Heart left ventricle (tissue), 16 donors: ENCODE data around the gene WWOX. TPM values are rescaled to one million over a fixed set of nuclear protein-coding genes. Genes with fewer than 3 reads are reported as not detected.

Source experiments
- ATAC-seq, 4 donors: fragments of 200-7000 bp; cut with Tn5 transposase; one replicate each; pipeline ENCODE4 v1.9.1; 2020 to 2022; ENCODE audit warnings: moderate library complexity in 4 of 4, mild to moderate bottlenecking in 3 of 4, moderate number of reproducible peaks in 1 of 4
- DNase-seq, 5 donors: peaks; one replicate each; pipeline ENCODE4 v3.0.0-alpha.2; 2020
- H3K27ac ChIP-seq, 12 donors: fragments of 200-600 bp; sonication (generic) in 4 of 12; one replicate each; pipeline versions ENCODE4 v1.5.0 to v1.8.0; 2016 to 2022; ENCODE audit warnings: mild to moderate bottlenecking in 2 of 12
- H3K27me3 ChIP-seq, 9 donors: fragments of 200-600 bp; sonication (generic) in 2 of 9; one replicate each; pipeline versions ENCODE4 v1.5.1 to v1.8.0; 2016 to 2022; ENCODE audit warnings: mild to moderate bottlenecking in 3 of 9
- H3K36me3 ChIP-seq, 9 donors: fragments of 200-600 bp; sonication (generic) in 2 of 9; one replicate each; pipeline versions ENCODE4 v1.5.0 to v1.8.0; 2018 to 2022; ENCODE audit warnings: mild to moderate bottlenecking in 2 of 9
- H3K4me1 ChIP-seq, 12 donors: fragments of 200-600 bp; sonication (generic) in 4 of 12; one replicate each; pipeline versions ENCODE4 v1.5.0 to v1.8.0; 2016 to 2022; ENCODE audit warnings: mild to moderate bottlenecking in 3 of 12
- H3K4me3 ChIP-seq, 12 donors: fragments of 200-600 bp; sonication (generic) in 4 of 12; one replicate each; pipeline versions ENCODE4 v1.5.0 to v1.8.0; 2017 to 2022; ENCODE audit warnings: mild to moderate bottlenecking in 9 of 12, moderate library complexity in 4 of 12
- H3K9me3 ChIP-seq, 12 donors: fragments of 200-600 bp; sonication (generic) in 4 of 12; one replicate each; pipeline versions ENCODE4 v1.5.0 to v1.8.0; 2016 to 2022; ENCODE audit warnings: mild to moderate bottlenecking in 1 of 12
- CTCF ChIP-seq, 12 donors: fragments of 200-600 bp; sonication (generic) in 4 of 12; IDR thresholded peaks; one replicate each; pipeline versions ENCODE4 v1.5.0 to v1.8.0; 2018 to 2022; ENCODE audit warnings: antibody characterized with exemption in 12 of 12, mild to moderate bottlenecking in 5 of 12
- POLR2A ChIP-seq, 2 donors: fragments of 450-650 bp; IDR thresholded peaks; one replicate each; pipeline ENCODE4 v1.6.1; 2017; ENCODE audit warnings: antibody characterized with exemption in 2 of 2, mild to moderate bottlenecking in 2 of 2, moderate library complexity in 2 of 2
- WGBS, 4 donors: extraction: QIAGEN DNeasy Blood & Tissue Kit in 2 of 4; methylation state at CpG; one replicate each; pipeline versions ENCODE4 v1.1.5 to v1.1.7; 2013 to 2018; 5-methylcytosine and 5-hydroxymethylcytosine counted together
- intact Hi-C, 10 donors: fragments of 100-400 bp; cut with DNase I; formaldehyde crosslinking; loops; one replicate each; pipeline versions ENCODE4 v1.11.1 to v1.14.2; 2022
- polyA plus RNA-seq, 2 donors: library from polyadenylated mRNA; stranded (reverse); fragments of 200-250 nt; gene quantifications; one replicate each; pipeline ENCODE4 v1.2.3, GENCODE V29; 2013
- total RNA-seq, 9 donors: library from RNA; depleted of rRNA in 2 of 9; stranded (reverse); fragments of >200 nt in 2 of 9; fragmentation: NEBNext Ultra II Directional in 3 of 9; extraction: Animal tissue kit (Norgen Biotek cat#: 25700) in 3 of 9; gene quantifications; one replicate each; pipeline versions ENCODE4 v1.1.0 to v1.2.4, GENCODE V29; 2016 to 2023
- donor health status: ischemic (EF 13 %, LVEDD 7.1; RV severe dilation, severe dysfunction).
- donor health status: healthy with polysubstance abuse.
- donor health status: DM: no; HTN: yes; CAD: no.
- donor health status: DM: no; HTN: no; CAD: no.
- donor health status: ischemic (EF 25% LVEDD 6.9; RV normal size, moderate dysfunction).
- donor health status: ischemic (EF 25% LVEDD 5.7; RV mildly dilated, moderate dysfunction).
- donor health status: healthy.
- donor health status: DM: yes; HTN: yes; CAD: no.
- donor health status: ischemic (EF 35%, LVEDD 5.7; RV mildly dilated, moderate dysfunction).
- donor health status: nonischemic (EF 11% LVEDD 7.7; RV severe dilation, severe dysfunction).
- donor health status: DM: yes; HTN: yes; CAD: no.
- donor health status: PGD.
- donor health status: ischemic (EF 29% LVEDD 5.4; RV normal size, mild dysfunction).
- donor health status: nonischemic (EF 23%, LVEDD 6.1; RV moderate dilation, normal function).

The WWOX gene
- total and polyA plus RNA-seq, 11 donors, result 4.3 to 18.3 (median 9.1) TPM

GRCh38 chr16:78215222-78215621 is 115.8 kb downstream of the WWOX start:
- DNase-seq (no peak), ATAC-seq (no peak)
- Histone ChIP-seq H3K27me3 (no peaks in the 10 kb centered on the region), H3K4me1 (no peaks in the 10 kb centered on the region), H3K9me3 (no peaks in the 10 kb centered on the region), H3K27ac (no peak overlapping the region), H3K36me3 (no peaks in the 10 kb centered on the region), H3K4me3 (no peak overlapping the region)
- intact Hi-C loops, result no loop called here
- TF ChIP-seq CTCF (IDR thresholded peaks at IDR 0.05), result no peak
- no peak for TF ChIP-seq POLR2A (IDR thresholded peaks at IDR 0.05)
- WGBS, 4 donors, result 94 to 98% (median 97%) methylated on average over 9 of the region's 9 CpGs

GRCh38 chr16:78216166-78216745 is 116.8 kb downstream of the WWOX start:
- no peaks in the 10 kb centered on the region for H3K4me1 ChIP-seq
- no peak overlapping the region for H3K27ac ChIP-seq
- intact Hi-C loops, result no loop called here
- TF ChIP-seq POLR2A (IDR thresholded peaks at IDR 0.05) (no peak), CTCF (IDR thresholded peaks at IDR 0.05) (no peak)
- no peak overlapping the region for H3K4me3 ChIP-seq
- no peaks in the 10 kb centered on the region for H3K9me3 ChIP-seq
- no peak for DNase-seq
- H3K27me3 ChIP-seq, result no peaks in the 10 kb centered on the region
- ATAC-seq, result no peak
- no peaks in the 10 kb centered on the region for H3K36me3 ChIP-seq
- 95 to 98% (median 97%) methylated on average over 4 of the region's 4 CpGs for WGBS, 4 donors

GRCh38 chr16:78217276-78217675 is 117.8 kb downstream of the WWOX start:
- H3K27ac ChIP-seq, result no peak overlapping the region
- H3K27me3 ChIP-seq, result no peaks in the 10 kb centered on the region
- DNase-seq, result no peak
- no peak for TF ChIP-seq POLR2A (IDR thresholded peaks at IDR 0.05)
- TF ChIP-seq CTCF (IDR thresholded peaks at IDR 0.05), result no peak
- ATAC-seq, result no peak
- H3K4me3 ChIP-seq, result no peak overlapping the region
- H3K36me3 ChIP-seq, result no peaks in the 10 kb centered on the region
- 82 to 91% (median 87%) methylated on average over 7 of the region's 7 CpGs for WGBS, 4 donors
- peaks cover 0 to 5% (median 0%) of the 10 kb centered on the region in 12 donors for H3K4me1 ChIP-seq
- intact Hi-C loops, result no loop called here
- no peaks in the 10 kb centered on the region for H3K9me3 ChIP-seq

GRCh38 chr16:78218279-78218678 is 118.8 kb downstream of the WWOX start:
- WGBS, 4 donors, result 92 to 95% (median 93%) methylated on average over 4 of the region's 4 CpGs
- no peak overlapping the region for H3K4me3 ChIP-seq
- no peak for TF ChIP-seq CTCF (IDR thresholded peaks at IDR 0.05)
- TF ChIP-seq POLR2A (IDR thresholded peaks at IDR 0.05), result no peak
- H3K27ac ChIP-seq, result no peak overlapping the region
- H3K36me3 ChIP-seq, result no peaks in the 10 kb centered on the region
- peaks cover 0 to 10% (median 0%) of the 10 kb centered on the region in 12 donors for H3K4me1 ChIP-seq
- no peak for DNase-seq
- ATAC-seq, result no peak
- H3K9me3 ChIP-seq, result no peaks in the 10 kb centered on the region
- intact Hi-C loops, result no loop called here
- H3K27me3 ChIP-seq, result no peaks in the 10 kb centered on the region
